RWPE2 (cell line): ENCODE results near the gene ZNHIT1.

Source experiments
- ATAC-seq: fragments of 200-7000 bp; cut with Tn5 transposase; 3 replicates; pipeline ENCODE4 v1.9.1; 2021; ENCODE audit warnings: low read depth
- DNase-seq: peaks from one replicate; pipeline ENCODE4 v3.0.0-alpha.2; 2020; ENCODE audit warnings: low spot score
- H3K27ac ChIP-seq: fragments of 450-650 bp; 2 replicates; pipeline ENCODE4 v1.5.1; 2017; ENCODE audit warnings: mild to moderate bottlenecking; ENCODE audit not compliant: poor library complexity, severe bottlenecking
- H3K27me3 ChIP-seq: fragments of 250-450 bp; sonication (Bioruptor Pico); 2 replicates; pipeline ENCODE4 v1.5.1; 2021; ENCODE audit warnings: mild to moderate bottlenecking, moderate library complexity; ENCODE audit not compliant: insufficient read depth, poor library complexity, severe bottlenecking
- H3K36me3 ChIP-seq: fragments of 250-450 bp; sonication (Bioruptor Pico); 2 replicates; pipeline ENCODE4 v1.5.1; 2020; ENCODE audit warnings: low read depth, mild to moderate bottlenecking, moderate library complexity
- H3K4me1 ChIP-seq: fragments of 250-450 bp; sonication (Bioruptor Pico); 2 replicates; pipeline ENCODE4 v1.5.1; 2021; ENCODE audit warnings: mild to moderate bottlenecking, moderate library complexity; ENCODE audit not compliant: insufficient read depth, poor library complexity, severe bottlenecking
- H3K4me3 ChIP-seq: fragments of 250-450 bp; sonication (Bioruptor Pico); 2 replicates; pipeline ENCODE4 v1.5.1; 2021; ENCODE audit warnings: mild to moderate bottlenecking, moderate library complexity; ENCODE audit not compliant: severe bottlenecking
- H3K9me3 ChIP-seq: fragments of 250-450 bp; sonication (Bioruptor Pico); 2 replicates; pipeline ENCODE4 v1.5.1; 2021; ENCODE audit warnings: mild to moderate bottlenecking, moderate library complexity; ENCODE audit not compliant: severe bottlenecking
- CTCF ChIP-seq: fragments of 450-650 bp; IDR thresholded peaks from one replicate; pipeline ENCODE4 v1.5.1; 2017; ENCODE audit warnings: mild to moderate bottlenecking, moderate library complexity; ENCODE audit not compliant: poor library complexity, severe bottlenecking

Gene ZNHIT1

DNA sequence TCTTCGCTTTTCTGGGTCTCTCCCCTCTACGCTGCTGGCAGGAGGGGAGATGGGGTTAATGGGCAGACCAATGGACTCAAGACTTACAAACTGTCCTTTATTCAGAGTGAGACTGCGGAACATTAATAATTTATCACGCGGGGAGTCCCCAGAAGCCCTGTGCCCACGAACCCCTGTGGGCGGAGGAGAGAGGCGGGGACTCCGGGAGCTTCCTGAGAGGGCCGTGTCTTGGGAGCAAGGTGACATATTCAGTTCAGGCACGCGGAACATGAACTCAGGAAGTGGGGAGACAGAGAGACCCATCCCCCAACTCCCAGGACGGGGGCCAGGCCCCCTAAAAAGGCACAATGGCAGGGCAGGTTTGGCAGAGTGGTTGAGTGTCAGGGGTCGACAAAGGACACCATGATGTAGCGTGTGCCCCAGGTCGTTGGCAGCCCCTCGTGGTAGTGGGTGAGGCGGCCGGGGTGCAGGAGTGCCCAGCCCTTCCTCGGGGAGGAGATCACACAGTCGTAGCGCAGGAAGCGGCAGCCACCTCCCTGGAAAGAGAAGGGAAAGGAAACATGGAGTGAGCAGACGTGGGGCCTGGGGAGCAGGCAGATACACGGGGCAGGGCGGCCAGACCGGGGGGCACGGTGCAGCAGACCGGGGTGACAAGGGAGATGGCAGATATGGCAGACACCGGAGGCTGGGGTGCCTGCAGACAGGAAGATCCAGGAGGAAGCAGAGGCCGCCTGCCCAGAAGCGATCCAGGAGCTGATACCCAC, 11.9 kb upstream of the ZNHIT1 start:
- Histone ChIP-seq H3K36me3 (peaks cover 21% of the 10 kb centered on the region), H3K4me3 (no peak overlapping the region), H3K27ac (no peak overlapping the region), H3K27me3 (peaks cover 14% of the 10 kb centered on the region), H3K9me3 (no peaks in the 10 kb centered on the region), H3K4me1 (no peaks in the 10 kb centered on the region)
- DNase-seq (no peak), ATAC-seq (no peak)
- TF ChIP-seq CTCF: no peak

GRCh38 chr7:101206665-101207042, 11.3 kb upstream of the ZNHIT1 start:
- H3K4me1 ChIP-seq: no peaks in the 10 kb centered on the region
- no peak overlapping the region for H3K4me3 ChIP-seq
- no peak overlapping the region for H3K27ac ChIP-seq
- peaks cover 25% of the 10 kb centered on the region for H3K36me3 ChIP-seq
- H3K9me3 ChIP-seq: no peaks in the 10 kb centered on the region
- TF ChIP-seq CTCF: no peak
- DNase-seq: no peak
- no peak for ATAC-seq
- peaks cover 9% of the 10 kb centered on the region for H3K27me3 ChIP-seq

- Histone ChIP-seq H3K4me3 (no peak overlapping the region), H3K36me3 (peaks cover 29% of the 10 kb centered on the region), H3K4me1 (no peaks in the 10 kb centered on the region), H3K27me3 (peaks cover under 1% of the 10 kb centered on the region), H3K27ac (no peak overlapping the region), H3K9me3 (no peaks in the 10 kb centered on the region)
- no peak for TF ChIP-seq CTCF
- DNase-seq (no peak), ATAC-seq (no peak)
Measured at GRCh38 chr7:101207459-101207858, 10.5 kb upstream of the ZNHIT1 start.

GRCh38 chr7:101208794-101209193, 9.2 kb upstream of the ZNHIT1 start:
- peaks cover 32% of the 10 kb centered on the region for H3K36me3 ChIP-seq

More at GRCh38 chr7:101208794-101209193, 9.2 kb upstream of the ZNHIT1 start:
- no peak overlapping the region for H3K4me3 ChIP-seq
- no peaks in the 10 kb centered on the region for H3K9me3 ChIP-seq
- H3K4me1 ChIP-seq: no peaks in the 10 kb centered on the region
- TF ChIP-seq CTCF: no peak
- ATAC-seq (no peak), DNase-seq (no peak)
- H3K27me3 ChIP-seq: no peaks in the 10 kb centered on the region
- no peak overlapping the region for H3K27ac ChIP-seq
